SK-N-MC (cell line): Measurements from ENCODE around the gene RAI14.

Source experiments
- EZH2 ChIP-seq: fragments of 200-600 bp; sonication (generic); IDR thresholded peaks from one replicate; pipeline ENCODE4 v1.6.1; 2017; ENCODE audit warnings: antibody characterized with exemption
- POLR2AphosphoS5 ChIP-seq: IDR thresholded peaks from 2 replicates; pipeline ENCODE4 v1.6.1; 2012; ENCODE audit warnings: mild to moderate bottlenecking, low read depth, low read length, borderline replicate concordance

GRCh38 chr5:34721327-34721726 lies 65.2 kb downstream of the RAI14 start:
- no peak for TF ChIP-seq POLR2AphosphoS5
- no peak for TF ChIP-seq EZH2
